Astrocyte (in vitro differentiated cells and primary cell): ENCODE data around the gene BHLHA15. TPM values are rescaled to one million over a fixed set of nuclear protein-coding genes. Genes with fewer than 3 reads are reported as not detected.
"Not testable (repeated sequence)": the region's sequence is repeated elsewhere in the genome, so short reads cannot be mapped to it uniquely, and the experiment has no call there.

Experiments
- DNase-seq: peaks from one replicate; pipeline ENCODE4 v3.0.0-alpha.2; 2010; ENCODE audit warnings: low read depth
- FAIRE-seq: peaks from 2 replicates; lab custom pipeline; 2011; peaks lifted over from hg19 to GRCh38; lab: Jason Lieb, UNC
- H2AFZ ChIP-seq: 2 replicates; pipeline ENCODE4 v1.6.0; 2012; ENCODE audit warnings: low read depth, low read length, inconsistent platforms
- H3K27ac ChIP-seq: 2 replicates; pipeline ENCODE4 v1.5.1; 2011; ENCODE audit warnings: low read depth, low read length, inconsistent platforms
- H3K27me3 ChIP-seq: 2 replicates; pipeline ENCODE4 v1.6.0; 2011; ENCODE audit warnings: low read length, inconsistent platforms; ENCODE audit not compliant: insufficient read depth
- H3K36me3 ChIP-seq: 2 replicates; pipeline ENCODE4 v1.5.1; 2011; ENCODE audit warnings: low read length, inconsistent platforms; ENCODE audit not compliant: insufficient read depth
- H3K4me1 ChIP-seq: 2 replicates; pipeline ENCODE4 v1.5.1; 2011; ENCODE audit warnings: low read length, inconsistent platforms; ENCODE audit not compliant: insufficient read depth
- H3K4me2 ChIP-seq: 2 replicates; pipeline ENCODE4 v1.6.0; 2012; ENCODE audit warnings: low read length, inconsistent platforms
- H3K4me3 ChIP-seq: 2 replicates; pipeline ENCODE4 v1.5.1; 2011; ENCODE audit warnings: low read depth, mild to moderate bottlenecking, low read length, inconsistent platforms; ENCODE audit not compliant: insufficient read depth
- H3K79me2 ChIP-seq: 2 replicates; pipeline ENCODE4 v1.6.0; 2012; ENCODE audit warnings: mild to moderate bottlenecking, low read length, inconsistent platforms; ENCODE audit not compliant: insufficient read depth
- H3K9ac ChIP-seq: 2 replicates; pipeline ENCODE4 v1.6.0; 2012; ENCODE audit warnings: mild to moderate bottlenecking, low read length, inconsistent platforms
- H3K9me3 ChIP-seq: 2 replicates; pipeline ENCODE4 v1.5.1; 2012; ENCODE audit warnings: low read depth, mild to moderate bottlenecking, low read length, inconsistent platforms; ENCODE audit not compliant: insufficient read depth
- H4K20me1 ChIP-seq: 2 replicates; pipeline ENCODE4 v1.6.0; 2012; ENCODE audit warnings: low read length, inconsistent platforms; ENCODE audit not compliant: insufficient read depth
- H3K27ac Mint-ChIP-seq: one replicate; pipeline ENCODE4 v1.8.0; 2021; ENCODE audit warnings: mild to moderate bottlenecking, mixed read lengths; ENCODE audit not compliant: unreplicated experiment
- H3K27me3 Mint-ChIP-seq: one replicate; pipeline ENCODE4 v1.8.0; 2021; ENCODE audit warnings: low read depth, mixed read lengths; ENCODE audit not compliant: unreplicated experiment
- H3K36me3 Mint-ChIP-seq: one replicate; pipeline ENCODE4 v1.8.0; 2021; ENCODE audit warnings: low read depth, mixed read lengths; ENCODE audit not compliant: unreplicated experiment
- H3K4me1 Mint-ChIP-seq: one replicate; pipeline ENCODE4 v1.8.0; 2021; ENCODE audit warnings: low read depth, mixed read lengths; ENCODE audit not compliant: unreplicated experiment
- H3K4me3 Mint-ChIP-seq: one replicate; pipeline ENCODE4 v1.8.0; 2021; ENCODE audit warnings: mild to moderate bottlenecking, moderate library complexity, mixed read lengths; ENCODE audit not compliant: unreplicated experiment
- H3K9me3 Mint-ChIP-seq: one replicate; pipeline ENCODE4 v1.8.0; 2021; ENCODE audit warnings: mild to moderate bottlenecking, mixed read lengths; ENCODE audit not compliant: unreplicated experiment
- EZH2 ChIP-seq: IDR thresholded peaks from 2 replicates; pipeline ENCODE4 v1.6.1; 2012; ENCODE audit warnings: mild to moderate bottlenecking, low read length, inconsistent platforms; ENCODE audit not compliant: insufficient read depth
- total RNA-seq: library from RNA; stranded (reverse); gene quantifications from 2 replicates; pipeline ENCODE4 v1.2.1, GENCODE V29; 2021
- TF ChIP-seq, protein P1 (sequence below): IDR thresholded peaks from 2 replicates; pipeline ENCODE4 v1.5.1; 2011; ENCODE audit warnings: low read depth, mild to moderate bottlenecking, inconsistent platforms, low read length, moderate library complexity; ENCODE audit not compliant: insufficient read depth

Gene BHLHA15
- total RNA-seq, 1 donor from 2014 or later, result 0.57 TPM

DNA sequence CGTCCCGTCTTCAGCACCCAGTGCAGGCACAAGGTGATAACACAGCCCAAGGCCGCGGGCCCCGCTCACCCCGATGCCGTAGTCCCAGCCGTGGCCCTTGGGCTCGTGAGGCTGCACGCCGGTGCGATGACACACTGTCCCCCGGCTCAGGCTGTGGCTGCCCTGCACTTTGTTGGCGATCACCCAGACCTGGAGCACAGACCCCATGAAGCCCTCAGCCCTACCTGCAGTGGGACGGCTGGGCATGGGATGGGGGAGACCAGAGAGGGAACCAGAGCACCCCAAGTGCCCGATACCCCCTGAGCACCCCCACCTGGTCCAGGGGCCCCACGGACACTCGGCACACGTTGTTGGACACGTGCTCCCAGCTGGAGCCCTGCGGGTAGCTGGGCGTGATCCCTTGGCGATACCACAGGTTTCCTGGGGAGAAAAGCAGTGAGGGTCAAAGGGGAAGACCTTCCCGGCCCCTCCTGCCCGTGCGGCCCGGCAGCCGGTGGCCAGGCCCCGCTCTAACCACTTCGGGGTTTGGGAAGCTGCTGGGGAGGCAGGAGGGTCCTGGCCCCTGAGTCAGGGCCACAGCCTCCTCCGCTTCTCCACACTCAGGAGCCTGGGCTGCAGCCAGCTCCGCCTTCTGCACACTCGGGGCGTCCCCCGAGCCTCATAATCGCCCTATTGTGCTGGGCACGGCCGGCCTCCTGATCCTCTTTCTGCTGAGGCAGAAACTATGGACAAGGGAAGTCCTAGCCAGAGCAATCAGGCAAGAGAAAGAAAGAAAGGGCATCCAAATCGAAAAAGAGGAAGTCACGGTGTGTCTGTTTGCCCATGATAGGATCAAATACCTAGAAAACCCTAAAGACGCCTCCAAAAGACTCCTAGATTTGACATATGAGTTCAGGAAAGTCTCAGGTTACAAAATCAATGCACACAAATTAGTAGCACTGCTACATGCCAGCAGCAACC is 6.7 kb downstream of the BHLHA15 start:
- Mint-ChIP-seq H3K27ac (no peak overlapping the region), H3K4me1 (peaks cover 5% of the 10 kb centered on the region), H3K9me3 (no peaks in the 10 kb centered on the region), H3K36me3 (peaks cover 9% of the 10 kb centered on the region), H3K4me3 (no peak overlapping the region), H3K27me3 (no peaks in the 10 kb centered on the region)
- no peak overlapping the region for H3K4me3 ChIP-seq
- FAIRE-seq (no peak), DNase-seq (no peak)
- H3K27ac ChIP-seq, result no peak overlapping the region
- no peak overlapping the region for H2AFZ ChIP-seq
- H3K9me3 ChIP-seq, result no peaks in the 10 kb centered on the region
- no peaks in the 10 kb centered on the region for H4K20me1 ChIP-seq
- TF ChIP-seq, protein P1, sequence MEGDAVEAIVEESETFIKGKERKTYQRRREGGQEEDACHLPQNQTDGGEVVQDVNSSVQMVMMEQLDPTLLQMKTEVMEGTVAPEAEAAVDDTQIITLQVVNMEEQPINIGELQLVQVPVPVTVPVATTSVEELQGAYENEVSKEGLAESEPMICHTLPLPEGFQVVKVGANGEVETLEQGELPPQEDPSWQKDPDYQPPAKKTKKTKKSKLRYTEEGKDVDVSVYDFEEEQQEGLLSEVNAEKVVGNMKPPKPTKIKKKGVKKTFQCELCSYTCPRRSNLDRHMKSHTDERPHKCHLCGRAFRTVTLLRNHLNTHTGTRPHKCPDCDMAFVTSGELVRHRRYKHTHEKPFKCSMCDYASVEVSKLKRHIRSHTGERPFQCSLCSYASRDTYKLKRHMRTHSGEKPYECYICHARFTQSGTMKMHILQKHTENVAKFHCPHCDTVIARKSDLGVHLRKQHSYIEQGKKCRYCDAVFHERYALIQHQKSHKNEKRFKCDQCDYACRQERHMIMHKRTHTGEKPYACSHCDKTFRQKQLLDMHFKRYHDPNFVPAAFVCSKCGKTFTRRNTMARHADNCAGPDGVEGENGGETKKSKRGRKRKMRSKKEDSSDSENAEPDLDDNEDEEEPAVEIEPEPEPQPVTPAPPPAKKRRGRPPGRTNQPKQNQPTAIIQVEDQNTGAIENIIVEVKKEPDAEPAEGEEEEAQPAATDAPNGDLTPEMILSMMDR, result no peak
- TF ChIP-seq EZH2, result no peak
- no peak overlapping the region for H3K9ac ChIP-seq
- H3K4me1 ChIP-seq, result no peaks in the 10 kb centered on the region
- no peaks in the 10 kb centered on the region for H3K36me3 ChIP-seq
- peak overlapping the region; percentile 4 for H3K4me2 ChIP-seq
- no peaks in the 10 kb centered on the region for H3K27me3 ChIP-seq
- no peaks in the 10 kb centered on the region for H3K79me2 ChIP-seq

DNA sequence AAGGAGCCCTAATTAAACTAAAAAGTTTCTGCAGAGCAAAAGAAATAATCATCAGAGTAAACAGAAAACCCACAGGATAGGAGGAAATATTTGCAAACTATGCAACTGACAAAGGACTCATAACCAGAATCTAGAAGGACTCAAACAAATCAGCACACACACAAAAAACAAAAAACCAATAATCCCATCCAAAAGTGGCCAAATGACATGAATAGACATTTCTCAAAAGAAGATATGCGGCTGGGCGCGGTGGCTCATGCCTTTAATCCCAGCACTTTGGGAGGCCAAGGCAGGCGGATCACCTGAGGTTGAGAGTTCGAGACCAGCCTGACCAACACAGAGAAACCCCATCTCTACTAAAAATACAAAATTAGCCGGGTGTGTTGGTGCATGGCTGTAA is 8.1 kb downstream of the BHLHA15 start:
- not testable (repeated sequence) for H3K4me3 ChIP-seq, H3K27me3 Mint-ChIP-seq, DNase-seq, H3K79me2 ChIP-seq, H3K4me2 ChIP-seq, H3K36me3 Mint-ChIP-seq, FAIRE-seq, H3K9ac ChIP-seq, H3K9me3 ChIP-seq, H3K9me3 Mint-ChIP-seq, H3K4me1 ChIP-seq, H3K27ac ChIP-seq, H3K4me1 Mint-ChIP-seq, H4K20me1 ChIP-seq, H3K27me3 ChIP-seq, H3K36me3 ChIP-seq, H2AFZ ChIP-seq
- Mint-ChIP-seq H3K27ac (peak overlapping the region; percentile 0), H3K4me3 (peak overlapping the region; percentile 15)

DNA sequence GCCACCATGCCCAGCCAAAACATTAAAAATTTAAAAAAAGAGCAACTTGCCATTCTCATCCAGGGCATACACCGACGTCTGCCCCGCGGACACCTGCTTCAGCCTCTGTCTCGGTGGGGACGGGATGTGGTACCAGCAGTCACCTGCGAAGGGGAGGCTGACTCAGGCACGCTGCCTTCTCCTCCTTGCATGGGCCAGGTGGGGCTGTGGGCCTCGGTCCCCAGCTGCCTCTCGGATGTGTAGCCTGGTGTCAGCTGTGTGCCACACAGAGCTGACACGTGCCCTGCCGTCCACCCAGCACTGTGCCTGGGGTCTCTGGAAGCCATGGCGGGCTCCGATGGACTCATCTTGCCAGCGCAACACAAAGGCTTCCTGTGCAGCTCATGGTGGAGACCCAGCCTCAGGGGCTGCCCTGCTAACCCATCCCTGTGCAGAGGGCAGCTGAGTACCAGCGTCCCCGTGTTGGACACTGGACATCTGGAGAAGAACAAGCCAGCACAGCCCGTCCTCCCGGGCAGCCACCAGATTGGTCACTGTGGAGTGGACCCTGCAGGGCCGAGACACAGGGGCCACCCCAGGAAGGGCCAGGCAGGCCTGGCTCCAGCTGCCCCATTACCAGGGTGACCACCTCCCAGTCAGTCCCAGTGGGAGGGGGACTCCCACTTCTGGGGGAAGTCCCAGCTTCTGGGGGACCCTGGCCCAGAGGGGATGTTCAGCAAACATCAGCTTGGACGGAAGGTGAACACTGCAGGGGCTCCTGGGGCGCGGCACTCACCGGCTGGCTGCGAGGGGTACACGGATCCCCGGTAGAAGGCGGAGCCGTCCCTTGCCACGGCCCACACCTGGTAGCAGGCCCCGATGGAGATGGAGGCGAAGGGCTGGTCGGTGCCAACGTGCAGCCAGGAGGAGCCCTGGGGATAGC is 10.6 kb downstream of the BHLHA15 start:
- no peaks in the 10 kb centered on the region for H3K27me3 ChIP-seq
- Mint-ChIP-seq H3K27ac (no peak overlapping the region), H3K27me3 (no peaks in the 10 kb centered on the region), H3K4me3 (no peak overlapping the region), H3K4me1 (peaks cover 5% of the 10 kb centered on the region), H3K36me3 (peaks cover 8% of the 10 kb centered on the region), H3K9me3 (no peaks in the 10 kb centered on the region)
- H3K4me2 ChIP-seq, result no peak overlapping the region
- no peaks in the 10 kb centered on the region for H3K4me1 ChIP-seq
- no peaks in the 10 kb centered on the region for H3K36me3 ChIP-seq
- H2AFZ ChIP-seq, result no peak overlapping the region
- H3K4me3 ChIP-seq, result no peak overlapping the region
- H3K79me2 ChIP-seq, result no peaks in the 10 kb centered on the region
- TF ChIP-seq, protein P1, result no peak
- no peak for TF ChIP-seq EZH2
- no peak overlapping the region for H3K9ac ChIP-seq
- H3K27ac ChIP-seq, result no peak overlapping the region
- no peaks in the 10 kb centered on the region for H4K20me1 ChIP-seq
- H3K9me3 ChIP-seq, result no peaks in the 10 kb centered on the region
- FAIRE-seq (no peak), DNase-seq (no peak)
